Astrocyte (in vitro differentiated cells and primary cell): ENCODE data around the gene MNAT1. TPM values are rescaled to one million over a fixed set of nuclear protein-coding genes. Genes with fewer than 3 reads are reported as not detected.

ENCODE experiments used
- DNase-seq: peaks from one replicate; pipeline ENCODE4 v3.0.0-alpha.2; 2010; ENCODE audit warnings: low read depth
- FAIRE-seq: peaks from 2 replicates; lab custom pipeline; 2011; peaks lifted over from hg19 to GRCh38; lab: Jason Lieb, UNC
- H2AFZ ChIP-seq: 2 replicates; pipeline ENCODE4 v1.6.0; 2012; ENCODE audit warnings: low read depth, low read length, inconsistent platforms
- H3K27ac ChIP-seq: 2 replicates; pipeline ENCODE4 v1.5.1; 2011; ENCODE audit warnings: low read depth, low read length, inconsistent platforms
- H3K27me3 ChIP-seq: 2 replicates; pipeline ENCODE4 v1.6.0; 2011; ENCODE audit warnings: low read length, inconsistent platforms; ENCODE audit not compliant: insufficient read depth
- H3K36me3 ChIP-seq: 2 replicates; pipeline ENCODE4 v1.5.1; 2011; ENCODE audit warnings: low read length, inconsistent platforms; ENCODE audit not compliant: insufficient read depth
- H3K4me1 ChIP-seq: 2 replicates; pipeline ENCODE4 v1.5.1; 2011; ENCODE audit warnings: low read length, inconsistent platforms; ENCODE audit not compliant: insufficient read depth
- H3K4me2 ChIP-seq: 2 replicates; pipeline ENCODE4 v1.6.0; 2012; ENCODE audit warnings: low read length, inconsistent platforms
- H3K4me3 ChIP-seq: 2 replicates; pipeline ENCODE4 v1.5.1; 2011; ENCODE audit warnings: low read depth, mild to moderate bottlenecking, low read length, inconsistent platforms; ENCODE audit not compliant: insufficient read depth
- H3K79me2 ChIP-seq: 2 replicates; pipeline ENCODE4 v1.6.0; 2012; ENCODE audit warnings: mild to moderate bottlenecking, low read length, inconsistent platforms; ENCODE audit not compliant: insufficient read depth
- H3K9ac ChIP-seq: 2 replicates; pipeline ENCODE4 v1.6.0; 2012; ENCODE audit warnings: mild to moderate bottlenecking, low read length, inconsistent platforms
- H3K9me3 ChIP-seq: 2 replicates; pipeline ENCODE4 v1.5.1; 2012; ENCODE audit warnings: low read depth, mild to moderate bottlenecking, low read length, inconsistent platforms; ENCODE audit not compliant: insufficient read depth
- H4K20me1 ChIP-seq: 2 replicates; pipeline ENCODE4 v1.6.0; 2012; ENCODE audit warnings: low read length, inconsistent platforms; ENCODE audit not compliant: insufficient read depth
- H3K27ac Mint-ChIP-seq: one replicate; pipeline ENCODE4 v1.8.0; 2021; ENCODE audit warnings: mild to moderate bottlenecking, mixed read lengths; ENCODE audit not compliant: unreplicated experiment
- H3K27me3 Mint-ChIP-seq: one replicate; pipeline ENCODE4 v1.8.0; 2021; ENCODE audit warnings: low read depth, mixed read lengths; ENCODE audit not compliant: unreplicated experiment
- H3K36me3 Mint-ChIP-seq: one replicate; pipeline ENCODE4 v1.8.0; 2021; ENCODE audit warnings: low read depth, mixed read lengths; ENCODE audit not compliant: unreplicated experiment
- H3K4me1 Mint-ChIP-seq: one replicate; pipeline ENCODE4 v1.8.0; 2021; ENCODE audit warnings: low read depth, mixed read lengths; ENCODE audit not compliant: unreplicated experiment
- H3K4me3 Mint-ChIP-seq: one replicate; pipeline ENCODE4 v1.8.0; 2021; ENCODE audit warnings: mild to moderate bottlenecking, moderate library complexity, mixed read lengths; ENCODE audit not compliant: unreplicated experiment
- H3K9me3 Mint-ChIP-seq: one replicate; pipeline ENCODE4 v1.8.0; 2021; ENCODE audit warnings: mild to moderate bottlenecking, mixed read lengths; ENCODE audit not compliant: unreplicated experiment
- EZH2 ChIP-seq: IDR thresholded peaks from 2 replicates; pipeline ENCODE4 v1.6.1; 2012; ENCODE audit warnings: mild to moderate bottlenecking, low read length, inconsistent platforms; ENCODE audit not compliant: insufficient read depth
- total RNA-seq: library from RNA; stranded (reverse); gene quantifications from 2 replicates; pipeline ENCODE4 v1.2.1, GENCODE V29; 2021
- TF ChIP-seq, protein P1 (sequence below): IDR thresholded peaks from 2 replicates; pipeline ENCODE4 v1.5.1; 2011; ENCODE audit warnings: low read depth, mild to moderate bottlenecking, inconsistent platforms, low read length, moderate library complexity; ENCODE audit not compliant: insufficient read depth

The MNAT1 gene
- total RNA-seq, 1 donor from 2014 or later, result 36.0 TPM

- no peaks in the 10 kb centered on the region for H3K36me3 Mint-ChIP-seq
- Histone ChIP-seq H3K4me2 (peak overlapping the region; percentile 86), H2AFZ (peak overlapping the region; percentile 95), H3K79me2 (peaks cover 60% of the 10 kb centered on the region), H4K20me1 (peaks cover 14% of the 10 kb centered on the region), H3K4me3 (peak overlapping the region; percentile 99), H3K27me3 (peaks cover 4% of the 10 kb centered on the region), H3K36me3 (no peaks in the 10 kb centered on the region), H3K9me3 (no peaks in the 10 kb centered on the region), H3K27ac (peak overlapping the region; percentile 87), H3K9ac (peak overlapping the region; percentile 95), H3K4me1 (peaks cover 11% of the 10 kb centered on the region)
- peak overlapping the region; percentile 96 for H3K27ac Mint-ChIP-seq
- peak overlapping the region; percentile 100 for H3K4me3 Mint-ChIP-seq
- H3K4me1 Mint-ChIP-seq, result peaks cover 5% of the 10 kb centered on the region
- DNase-seq, result no peak
- peak; percentile 41 for FAIRE-seq
- H3K27me3 Mint-ChIP-seq, result no peaks in the 10 kb centered on the region
- H3K9me3 Mint-ChIP-seq, result no peaks in the 10 kb centered on the region
- TF ChIP-seq, protein P1, sequence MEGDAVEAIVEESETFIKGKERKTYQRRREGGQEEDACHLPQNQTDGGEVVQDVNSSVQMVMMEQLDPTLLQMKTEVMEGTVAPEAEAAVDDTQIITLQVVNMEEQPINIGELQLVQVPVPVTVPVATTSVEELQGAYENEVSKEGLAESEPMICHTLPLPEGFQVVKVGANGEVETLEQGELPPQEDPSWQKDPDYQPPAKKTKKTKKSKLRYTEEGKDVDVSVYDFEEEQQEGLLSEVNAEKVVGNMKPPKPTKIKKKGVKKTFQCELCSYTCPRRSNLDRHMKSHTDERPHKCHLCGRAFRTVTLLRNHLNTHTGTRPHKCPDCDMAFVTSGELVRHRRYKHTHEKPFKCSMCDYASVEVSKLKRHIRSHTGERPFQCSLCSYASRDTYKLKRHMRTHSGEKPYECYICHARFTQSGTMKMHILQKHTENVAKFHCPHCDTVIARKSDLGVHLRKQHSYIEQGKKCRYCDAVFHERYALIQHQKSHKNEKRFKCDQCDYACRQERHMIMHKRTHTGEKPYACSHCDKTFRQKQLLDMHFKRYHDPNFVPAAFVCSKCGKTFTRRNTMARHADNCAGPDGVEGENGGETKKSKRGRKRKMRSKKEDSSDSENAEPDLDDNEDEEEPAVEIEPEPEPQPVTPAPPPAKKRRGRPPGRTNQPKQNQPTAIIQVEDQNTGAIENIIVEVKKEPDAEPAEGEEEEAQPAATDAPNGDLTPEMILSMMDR, result no peak
- no peak for TF ChIP-seq EZH2
These were observed 855 bp downstream of the MNAT1 start for GRCh38 chr14:60735416-60735815.

- FAIRE-seq (peak; percentile 5), DNase-seq (peak; percentile 81)
- TF ChIP-seq, protein P1, result no peak
- TF ChIP-seq EZH2, result no peak
- H3K4me1 ChIP-seq, result peaks cover 11% of the 10 kb centered on the region
- H3K9me3 Mint-ChIP-seq, result no peaks in the 10 kb centered on the region
- H2AFZ ChIP-seq, result no peak overlapping the region
- peak overlapping the region; percentile 86 for H3K4me2 ChIP-seq
- peak overlapping the region; percentile 100 for H3K4me3 Mint-ChIP-seq
- H3K36me3 Mint-ChIP-seq, result no peaks in the 10 kb centered on the region
- H3K27me3 Mint-ChIP-seq, result no peaks in the 10 kb centered on the region
- peaks cover 4% of the 10 kb centered on the region for H3K27me3 ChIP-seq
- no peaks in the 10 kb centered on the region for H3K36me3 ChIP-seq
- peak overlapping the region; percentile 62 for H3K9ac ChIP-seq
- H3K27ac Mint-ChIP-seq, result peak overlapping the region; percentile 27
- H3K79me2 ChIP-seq, result peaks cover 68% of the 10 kb centered on the region
- H3K4me1 Mint-ChIP-seq, result peaks cover 5% of the 10 kb centered on the region
- no peaks in the 10 kb centered on the region for H3K9me3 ChIP-seq
- peak overlapping the region; percentile 99 for H3K4me3 ChIP-seq
- peak overlapping the region; percentile 87 for H3K27ac ChIP-seq
- peaks cover 14% of the 10 kb centered on the region for H4K20me1 ChIP-seq
These were observed 1.9 kb downstream of the MNAT1 start for GRCh38 chr14:60736494-60736893.

- Histone ChIP-seq H3K36me3 (no peaks in the 10 kb centered on the region), H3K9me3 (no peaks in the 10 kb centered on the region), H4K20me1 (peaks cover 26% of the 10 kb centered on the region), H3K27me3 (no peaks in the 10 kb centered on the region), H3K4me2 (no peak overlapping the region), H3K27ac (no peak overlapping the region), H3K9ac (no peak overlapping the region), H3K4me1 (peaks cover 11% of the 10 kb centered on the region), H3K4me3 (no peak overlapping the region), H2AFZ (no peak overlapping the region), H3K79me2 (peaks cover 93% of the 10 kb centered on the region)
- FAIRE-seq, result no peak
- TF ChIP-seq, protein P1, result no peak
- no peak for TF ChIP-seq EZH2
- no peak overlapping the region for H3K27ac Mint-ChIP-seq
- no peaks in the 10 kb centered on the region for H3K36me3 Mint-ChIP-seq
- no peak overlapping the region for H3K4me3 Mint-ChIP-seq
- H3K9me3 Mint-ChIP-seq, result no peaks in the 10 kb centered on the region
- peaks cover 5% of the 10 kb centered on the region for H3K4me1 Mint-ChIP-seq
- H3K27me3 Mint-ChIP-seq, result no peaks in the 10 kb centered on the region
- no peak for DNase-seq
These were observed 4.4 kb downstream of the MNAT1 start for GRCh38 chr14:60738843-60739508.
